ENCODE measurements around the gene SLC43A2. TPM values are rescaled to one million over a fixed set of nuclear protein-coding genes. Genes with fewer than 3 reads are reported as not detected.

Gene SLC43A2
- total RNA-seq, 1 donor from 2014 or later, result 44.6 TPM

GRCh38 chr17:1640329-1641064, 11.9 kb upstream of the SLC43A2 start:
- peak overlapping the region; percentile 56 for H3K27ac ChIP-seq

GRCh38 chr17:1639549-1640180, 11.0 kb upstream of the SLC43A2 start:
- Histone ChIP-seq H3K27ac (peak overlapping the region; percentile 56), H3K36me3 (peaks cover 39% of the 10 kb centered on the region), H3K4me1 (peaks cover 21% of the 10 kb centered on the region), H3K9me3 (no peaks in the 10 kb centered on the region), H3K27me3 (ENCODE audit: low read depth) (no peaks in the 10 kb centered on the region), H3K4me3 (no peak overlapping the region)
- ATAC-seq (peak; percentile 51 to 54), DNase-seq (peak; percentile 83)
- intact Hi-C loops (cut with DNase I), result no loop called here
- no peak for TF ChIP-seq CTCF (IDR thresholded peaks at IDR 0.05)

More at GRCh38 chr17:1640329-1641064, 11.9 kb upstream of the SLC43A2 start:
- TF ChIP-seq CTCF (IDR thresholded peaks at IDR 0.05), result no peak
- Histone ChIP-seq H3K9me3 (no peaks in the 10 kb centered on the region), H3K36me3 (peaks cover 31% of the 10 kb centered on the region), H3K4me3 (no peak overlapping the region), H3K27me3 (ENCODE audit: low read depth) (no peaks in the 10 kb centered on the region), H3K4me1 (peaks cover 29% of the 10 kb centered on the region)
- DNase-seq (no peak), ATAC-seq (no peak)
- intact Hi-C loops (cut with DNase I), result no loop called here

GRCh38 chr17:1638624-1639300, 10.1 kb upstream of the SLC43A2 start:
- Histone ChIP-seq H3K4me1 (peaks cover 12% of the 10 kb centered on the region), H3K9me3 (no peaks in the 10 kb centered on the region), H3K27ac (no peak overlapping the region), H3K36me3 (peaks cover 44% of the 10 kb centered on the region), H3K27me3 (ENCODE audit: low read depth) (no peaks in the 10 kb centered on the region), H3K4me3 (no peak overlapping the region)
- ATAC-seq, result no peak
- intact Hi-C loops (cut with DNase I), result no loop called here
- DNase-seq, result no peak
- no peak for TF ChIP-seq CTCF (IDR thresholded peaks at IDR 0.05)

- H3K36me3 ChIP-seq, result peaks cover 44% of the 10 kb centered on the region
- no peaks in the 10 kb centered on the region for H3K27me3 ChIP-seq (ENCODE audit: low read depth)
- intact Hi-C loops (cut with DNase I), result no loop called here
- TF ChIP-seq CTCF (IDR thresholded peaks at IDR 0.05), result no peak
- H3K9me3 ChIP-seq, result no peaks in the 10 kb centered on the region
- peaks cover 11% of the 10 kb centered on the region for H3K4me1 ChIP-seq
- DNase-seq (no peak), ATAC-seq (no peak)
- H3K4me3 ChIP-seq, result no peak overlapping the region
- no peak overlapping the region for H3K27ac ChIP-seq
Observed at GRCh38 chr17:1638171-1638590, 9.5 kb upstream of the SLC43A2 start.

- no peak for ATAC-seq
- peaks cover 11% of the 10 kb centered on the region for H3K4me1 ChIP-seq
- intact Hi-C loops (cut with DNase I), result no loop called here
- peaks cover 44% of the 10 kb centered on the region for H3K36me3 ChIP-seq
- no peak overlapping the region for H3K4me3 ChIP-seq
- H3K27ac ChIP-seq, result no peak overlapping the region
- DNase-seq, result no peak
- no peak for TF ChIP-seq CTCF (IDR thresholded peaks at IDR 0.05)
- H3K27me3 ChIP-seq (ENCODE audit: low read depth), result no peaks in the 10 kb centered on the region
- no peaks in the 10 kb centered on the region for H3K9me3 ChIP-seq
Observed at GRCh38 chr17:1636732-1637285, 8.2 kb upstream of the SLC43A2 start.

All from lower lobe of right lung (tissue), 2 donors.